ENCODE results near the gene GABRA5.

GRCh38 chr15:26889298-26889898, 22.5 kb downstream of the GABRA5 start:
- TF ChIP-seq POLR2AphosphoS5 (IDR thresholded peaks at IDR 0.05; ENCODE audit: low read depth, low read length) (no peak), POLR2A (IDR thresholded peaks at IDR 0.05; ENCODE audit: low read depth, low read length) (no peak)
